ENCODE results near the gene NECTIN1. TPM values are rescaled to one million over a fixed set of nuclear protein-coding genes. Genes with fewer than 3 reads are reported as not detected.
A peak's percentile ranks its signal among the peaks of the same experiment; 100 is the strongest.

The NECTIN1 gene
- total and polyA plus RNA-seq, 2 of the 13 experiments (the other 11 are each of a cell fraction or from before 2014, with no cell fraction given): 3.9 to 7.3 TPM

DNA sequence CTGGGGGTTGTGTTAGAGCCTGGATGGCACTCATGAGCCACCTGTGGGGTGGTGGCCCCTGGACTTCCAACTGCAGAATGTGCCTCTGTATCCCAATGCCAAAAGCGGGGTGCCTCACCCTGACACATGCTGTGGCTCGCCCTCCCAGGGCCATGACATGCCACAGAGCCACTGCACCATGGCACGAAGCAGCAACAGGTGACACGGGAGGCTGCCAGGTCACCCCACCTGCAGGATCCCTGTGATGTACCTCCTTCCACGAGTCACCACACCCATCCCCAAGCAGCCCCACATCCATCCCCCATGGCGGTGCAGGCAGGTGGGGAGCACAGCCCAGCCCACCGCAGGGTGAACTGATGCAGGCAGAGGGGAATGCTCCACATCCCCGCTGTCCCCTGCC lies 14.8 kb downstream of the NECTIN1 start:
- FAIRE-seq: no peak
- Histone ChIP-seq H3K27me3 (ENCODE audit: control insufficient read depth in 1 of 2, insufficient read depth in 2 of 2, low read length in 2 of 2) (no peaks in the 10 kb centered on the region), H3K27ac (ENCODE audit: extremely low read length, insufficient read depth, low read length) (no peak overlapping the region), H4K20me1 (ENCODE audit: insufficient read depth, low read length) (no peaks in the 10 kb centered on the region), H3K36me3 (replicated peaks in 1 of 2; ENCODE audit: control insufficient read depth in 1 of 2, insufficient read depth in 2 of 2, low read length in 2 of 2) (no peaks in the 10 kb centered on the region), H3K4me3 (replicated peaks in 1 of 3; ENCODE audit: insufficient read depth in 1 of 3, low read depth in 2 of 3, low read length in 3 of 3) (no peak overlapping the region), H3K79me2 (ENCODE audit: insufficient read depth, low read length) (no peaks in the 10 kb centered on the region), H3K4me1 (ENCODE audit: insufficient read depth, low read length) (peaks cover 85% of the 10 kb centered on the region), H2AFZ (ENCODE audit: low read length) (no peak overlapping the region), H3K9ac (ENCODE audit: insufficient read depth, low read depth, low read length) (no peak overlapping the region), H3K4me2 (ENCODE audit: low read depth, low read length) (no peak overlapping the region), H3K9me3 (ENCODE audit: low read length) (no peaks in the 10 kb centered on the region)
- WGBS (ENCODE audit: low lambda C conversion rate): 89% methylated on average over 4 of the region's 8 CpGs
- ATAC-seq: no peak
- TF ChIP-seq, protein P1, sequence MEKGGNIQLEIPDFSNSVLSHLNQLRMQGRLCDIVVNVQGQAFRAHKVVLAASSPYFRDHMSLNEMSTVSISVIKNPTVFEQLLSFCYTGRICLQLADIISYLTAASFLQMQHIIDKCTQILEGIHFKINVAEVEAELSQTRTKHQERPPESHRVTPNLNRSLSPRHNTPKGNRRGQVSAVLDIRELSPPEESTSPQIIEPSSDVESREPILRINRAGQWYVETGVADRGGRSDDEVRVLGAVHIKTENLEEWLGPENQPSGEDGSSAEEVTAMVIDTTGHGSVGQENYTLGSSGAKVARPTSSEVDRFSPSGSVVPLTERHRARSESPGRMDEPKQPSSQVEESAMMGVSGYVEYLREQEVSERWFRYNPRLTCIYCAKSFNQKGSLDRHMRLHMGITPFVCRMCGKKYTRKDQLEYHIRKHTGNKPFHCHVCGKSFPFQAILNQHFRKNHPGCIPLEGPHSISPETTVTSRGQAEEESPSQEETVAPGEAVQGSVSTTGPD (CRISPR knock-in tag; IDR thresholded peaks at IDR 0.05): no peak
- TF ChIP-seq ZNF749 (CRISPR knock-in tag; IDR thresholded peaks at IDR 0.05; ENCODE audit: borderline replicate concordance): no peak
- TF ChIP-seq BRCA1 (CRISPR knock-in tag; IDR thresholded peaks at IDR 0.05): no peak
- TF ChIP-seq, protein P2, sequence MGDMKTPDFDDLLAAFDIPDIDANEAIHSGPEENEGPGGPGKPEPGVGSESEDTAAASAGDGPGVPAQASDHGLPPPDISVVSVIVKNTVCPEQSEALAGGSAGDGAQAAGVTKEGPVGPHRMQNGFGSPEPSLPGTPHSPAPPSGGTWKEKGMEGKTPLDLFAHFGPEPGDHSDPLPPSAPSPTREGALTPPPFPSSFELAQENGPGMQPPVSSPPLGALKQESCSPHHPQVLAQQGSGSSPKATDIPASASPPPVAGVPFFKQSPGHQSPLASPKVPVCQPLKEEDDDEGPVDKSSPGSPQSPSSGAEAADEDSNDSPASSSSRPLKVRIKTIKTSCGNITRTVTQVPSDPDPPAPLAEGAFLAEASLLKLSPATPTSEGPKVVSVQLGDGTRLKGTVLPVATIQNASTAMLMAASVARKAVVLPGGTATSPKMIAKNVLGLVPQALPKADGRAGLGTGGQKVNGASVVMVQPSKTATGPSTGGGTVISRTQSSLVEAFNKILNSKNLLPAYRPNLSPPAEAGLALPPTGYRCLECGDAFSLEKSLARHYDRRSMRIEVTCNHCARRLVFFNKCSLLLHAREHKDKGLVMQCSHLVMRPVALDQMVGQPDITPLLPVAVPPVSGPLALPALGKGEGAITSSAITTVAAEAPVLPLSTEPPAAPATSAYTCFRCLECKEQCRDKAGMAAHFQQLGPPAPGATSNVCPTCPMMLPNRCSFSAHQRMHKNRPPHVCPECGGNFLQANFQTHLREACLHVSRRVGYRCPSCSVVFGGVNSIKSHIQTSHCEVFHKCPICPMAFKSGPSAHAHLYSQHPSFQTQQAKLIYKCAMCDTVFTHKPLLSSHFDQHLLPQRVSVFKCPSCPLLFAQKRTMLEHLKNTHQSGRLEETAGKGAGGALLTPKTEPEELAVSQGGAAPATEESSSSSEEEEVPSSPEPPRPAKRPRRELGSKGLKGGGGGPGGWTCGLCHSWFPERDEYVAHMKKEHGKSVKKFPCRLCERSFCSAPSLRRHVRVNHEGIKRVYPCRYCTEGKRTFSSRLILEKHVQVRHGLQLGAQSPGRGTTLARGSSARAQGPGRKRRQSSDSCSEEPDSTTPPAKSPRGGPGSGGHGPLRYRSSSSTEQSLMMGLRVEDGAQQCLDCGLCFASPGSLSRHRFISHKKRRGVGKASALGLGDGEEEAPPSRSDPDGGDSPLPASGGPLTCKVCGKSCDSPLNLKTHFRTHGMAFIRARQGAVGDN (CRISPR knock-in tag; IDR thresholded peaks at IDR 0.05): 0 out of 2 replicates have a peak, but pooled peaks have one; percentile 12
- no peak for TF ChIP-seq CREB1 (IDR thresholded peaks at IDR 0.05)
- no peak for TF ChIP-seq CREB1 (CRISPR knock-in tag; IDR thresholded peaks at IDR 0.05)
- no peak for TF ChIP-seq ZFP41 (CRISPR knock-in tag; IDR thresholded peaks at IDR 0.05; ENCODE audit: borderline replicate concordance)
- CTCF ChIA-PET (ENCODE audit: low intra/inter-chr PET ratio, low total read pairs): no interaction called here
- POLR2A ChIA-PET: interaction anchor here (1.2 kb wide), 3 partner anchors 13 to 50 kb away, joined by 3 to 11 read pairs (median 5); partner anchors contain the start of gene NECTIN1
- BruUV-seq (replicated peaks): no TSS peak
- intact Hi-C loops (cut with micrococcal nuclease; ENCODE audit: unreplicated experiment) (no loop called here), in situ Hi-C loops (cut with HindIII; ENCODE audit: extremely low pct_ligation_motif_present, low pct_unique_long_range_greater_than_20kb) (no loop called here)
- no peak for DNase-seq (ENCODE audit: low spot score)

All from HepG2 (cell line).